Liver (tissue), 3 donors: ENCODE measurements around the gene ANGPTL7.
"Not testable (repeated sequence)": the region's sequence is repeated elsewhere in the genome, so short reads cannot be mapped to it uniquely, and the experiment has no call there.

Experiments
- FOXA2 ChIP-seq: IDR thresholded peaks from 2 replicates; pipeline ENCODE4 v1.6.1; 2016; ENCODE audit warnings: antibody characterized with exemption
- GABPA ChIP-seq, 2 donors: IDR thresholded peaks in 1 of 2; conservative IDR thresholded peaks in 1 of 2; 2 replicates each; pipeline ENCODE4 v1.6.1; 2016; ENCODE audit warnings: antibody characterized with exemption in 2 of 2, mild to moderate bottlenecking in 1 of 2, moderate library complexity in 1 of 2
- TF ChIP-seq, protein P1 (sequence below): fragments of 150-350 bp; IDR thresholded peaks from 2 replicates; pipeline ENCODE4 v1.5.1; 2017; ENCODE audit warnings: improper control_type of control experiment, low read depth, low read length; ENCODE audit not compliant: missing input control
- donor health status: healthy.
- donor health status: healthy.

- TF ChIP-seq, protein P1, sequence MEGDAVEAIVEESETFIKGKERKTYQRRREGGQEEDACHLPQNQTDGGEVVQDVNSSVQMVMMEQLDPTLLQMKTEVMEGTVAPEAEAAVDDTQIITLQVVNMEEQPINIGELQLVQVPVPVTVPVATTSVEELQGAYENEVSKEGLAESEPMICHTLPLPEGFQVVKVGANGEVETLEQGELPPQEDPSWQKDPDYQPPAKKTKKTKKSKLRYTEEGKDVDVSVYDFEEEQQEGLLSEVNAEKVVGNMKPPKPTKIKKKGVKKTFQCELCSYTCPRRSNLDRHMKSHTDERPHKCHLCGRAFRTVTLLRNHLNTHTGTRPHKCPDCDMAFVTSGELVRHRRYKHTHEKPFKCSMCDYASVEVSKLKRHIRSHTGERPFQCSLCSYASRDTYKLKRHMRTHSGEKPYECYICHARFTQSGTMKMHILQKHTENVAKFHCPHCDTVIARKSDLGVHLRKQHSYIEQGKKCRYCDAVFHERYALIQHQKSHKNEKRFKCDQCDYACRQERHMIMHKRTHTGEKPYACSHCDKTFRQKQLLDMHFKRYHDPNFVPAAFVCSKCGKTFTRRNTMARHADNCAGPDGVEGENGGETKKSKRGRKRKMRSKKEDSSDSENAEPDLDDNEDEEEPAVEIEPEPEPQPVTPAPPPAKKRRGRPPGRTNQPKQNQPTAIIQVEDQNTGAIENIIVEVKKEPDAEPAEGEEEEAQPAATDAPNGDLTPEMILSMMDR, result not testable (repeated sequence)
- TF ChIP-seq FOXA2; GABPA (IDR thresholded peaks at IDR 0.05 in 1 of 2, conservative IDR thresholded peaks at IDR 0.05 in 1 of 2): not testable (repeated sequence)
Measured at GRCh38 chr1:11179749-11180148, 9.4 kb upstream of the ANGPTL7 start.
